GM12892 (cell line): ENCODE results near the gene IL18BP. TPM values are rescaled to one million over a fixed set of nuclear protein-coding genes. Genes with fewer than 3 reads are reported as not detected.

Experiments
- DNase-seq: peaks from one replicate; pipeline ENCODE4 v3.0.0; 2011; ENCODE audit not compliant: insufficient read length
- FAIRE-seq: peaks from 2 replicates; lab custom pipeline; 2011; peaks lifted over from hg19 to GRCh38; lab: Jason Lieb, UNC
- POLR2A ChIP-seq: IDR thresholded peaks from 2 replicates; pipeline ENCODE4 v1.6.1; 2011; ENCODE audit warnings: low read depth, low read length, control low read depth
- POLR2AphosphoS5 ChIP-seq: IDR thresholded peaks from 2 replicates; pipeline ENCODE4 v1.6.1; 2011; ENCODE audit warnings: low read depth, low read length, control low read depth
- TAF1 ChIP-seq: IDR thresholded peaks from 2 replicates; pipeline ENCODE4 v1.6.1; 2011; ENCODE audit warnings: low read depth, mild to moderate bottlenecking, control low read depth, low read length, borderline replicate concordance
- polyA plus RNA-seq: library from polyadenylated mRNA; unstranded; fragments of >200 nt; gene quantifications from one replicate; pipeline ENCODE4 v1.2.1, GENCODE V29; 2012; ENCODE audit warnings: missing spikeins, inconsistent platforms; ENCODE audit not compliant: missing spikeins

The IL18BP gene
- polyA plus RNA-seq, result 5.1 TPM

DNA sequence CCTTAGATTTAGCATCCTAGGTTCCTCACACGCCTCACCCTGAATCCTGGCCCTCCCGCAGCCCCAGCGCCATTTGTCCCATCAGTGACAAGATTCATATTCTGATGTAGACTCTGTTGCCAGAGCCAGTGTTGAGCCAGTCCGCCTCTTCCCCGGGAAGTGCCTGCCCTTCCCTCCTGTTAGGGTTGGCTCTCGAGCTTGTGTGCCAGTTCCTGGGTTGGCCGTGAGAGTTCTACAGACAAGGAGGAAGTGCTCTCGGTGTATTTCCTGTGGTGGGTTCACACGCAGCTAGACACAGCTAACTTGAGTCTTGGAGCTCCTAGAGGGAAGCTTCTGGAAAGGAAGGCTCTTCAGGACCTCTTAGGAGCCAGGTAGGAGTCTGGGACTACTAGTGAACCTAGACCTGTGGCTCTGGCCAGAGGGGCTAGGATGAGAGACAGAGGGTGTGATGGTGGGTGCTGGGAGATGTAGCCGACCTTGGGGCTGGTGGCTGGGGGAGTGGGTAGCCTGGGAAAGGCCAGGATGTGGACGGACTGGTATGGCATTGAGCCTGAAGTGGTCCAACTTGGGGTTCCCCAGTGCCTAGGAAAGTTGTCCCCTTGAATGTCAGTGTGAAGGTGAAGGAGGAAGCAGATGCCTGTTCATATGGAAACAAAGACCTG lies at the start of gene IL18BP:
IL18BP (plus strand) TSS at position 261 of the 662 bp plus-strand sequence. CDS start 1,076 bp downstream, outside the sequence.
- TF ChIP-seq POLR2AphosphoS5, result no peak
- TF ChIP-seq TAF1, result 0 out of 2 replicates have a peak, but pooled peaks have one; percentile 12
- TF ChIP-seq POLR2A, result 0 out of 2 replicates have a peak, but pooled peaks have one; percentile 48
- no peak for DNase-seq
- FAIRE-seq, result peak; percentile 61

- DNase-seq (no peak), FAIRE-seq (no peak)
- TF ChIP-seq TAF1, result no peak
- TF ChIP-seq POLR2AphosphoS5, result no peak
- no peak for TF ChIP-seq POLR2A
These were observed 49.7 kb upstream of the IL18BP start for GRCh38 chr11:71949034-71949433.

- TF ChIP-seq TAF1 (no peak), POLR2AphosphoS5 (no peak), POLR2A (no peak)
- DNase-seq, result no peak
- FAIRE-seq, result no peak
These were observed 46.9 kb upstream of the IL18BP start for GRCh38 chr11:71951741-71952310.

DNA sequence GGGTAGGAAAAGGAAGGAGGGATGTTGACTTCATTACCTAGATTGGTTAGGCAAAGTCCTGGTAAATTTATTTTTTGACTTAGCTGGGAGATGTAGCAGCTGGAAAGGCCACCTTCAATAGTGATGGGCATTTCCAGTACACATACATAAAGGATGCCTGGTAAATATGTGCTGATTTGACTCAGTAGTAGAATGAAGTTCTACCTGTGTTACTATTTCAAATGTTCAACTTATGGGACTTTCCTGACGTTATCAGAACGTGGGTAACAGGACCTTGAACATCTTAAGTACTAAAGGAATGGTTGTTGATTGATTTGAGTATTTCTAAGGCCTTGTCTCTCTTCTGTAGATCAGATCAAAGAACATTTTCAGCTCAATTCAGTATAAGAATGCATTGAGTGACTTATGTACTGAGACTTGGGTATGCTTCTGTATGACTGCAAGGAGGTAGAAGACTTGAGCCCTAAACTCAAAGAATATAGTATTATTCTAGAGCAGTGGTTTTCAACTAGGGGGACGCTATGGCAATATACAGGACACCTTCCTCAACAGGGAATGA lies 42.7 kb upstream of the IL18BP start:
- no peak for TF ChIP-seq POLR2AphosphoS5
- no peak for TF ChIP-seq TAF1
- no peak for TF ChIP-seq POLR2A
- no peak for FAIRE-seq

DNA sequence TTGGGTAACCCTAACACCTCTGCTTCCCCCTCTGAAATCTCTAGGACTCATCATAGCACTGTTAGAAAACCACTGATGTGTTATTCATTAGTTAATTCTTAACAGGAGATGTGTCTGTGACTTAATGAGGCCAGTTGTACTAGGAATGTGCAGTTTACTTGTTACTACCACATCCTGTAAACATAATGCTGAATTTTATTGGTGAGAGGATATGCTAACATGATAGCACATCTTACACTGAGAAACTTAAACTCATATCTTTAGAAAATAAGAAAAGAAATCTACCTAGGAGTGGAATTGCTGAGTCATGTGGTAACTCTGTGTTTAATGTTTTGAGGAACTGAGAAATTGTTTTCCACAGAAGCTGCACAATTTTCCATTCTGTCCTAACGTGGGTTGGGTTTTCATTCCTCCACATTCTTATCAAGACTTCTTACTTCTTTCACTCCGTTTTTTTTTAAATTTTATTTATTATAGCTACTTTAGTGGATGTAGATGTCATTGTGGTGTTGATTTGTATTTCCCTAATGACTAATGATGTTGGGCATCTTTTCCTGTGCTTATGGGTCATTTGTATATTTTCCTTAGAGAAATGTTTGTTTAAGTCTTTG lies 36.2 kb upstream of the IL18BP start:
- DNase-seq (no peak), FAIRE-seq (peak; percentile 76)
- TF ChIP-seq POLR2AphosphoS5, result no peak
- TF ChIP-seq POLR2A, result no peak
- TF ChIP-seq TAF1, result no peak

More for the DNA sequence above, 42.7 kb upstream of the IL18BP start:
- DNase-seq, result no peak

DNA sequence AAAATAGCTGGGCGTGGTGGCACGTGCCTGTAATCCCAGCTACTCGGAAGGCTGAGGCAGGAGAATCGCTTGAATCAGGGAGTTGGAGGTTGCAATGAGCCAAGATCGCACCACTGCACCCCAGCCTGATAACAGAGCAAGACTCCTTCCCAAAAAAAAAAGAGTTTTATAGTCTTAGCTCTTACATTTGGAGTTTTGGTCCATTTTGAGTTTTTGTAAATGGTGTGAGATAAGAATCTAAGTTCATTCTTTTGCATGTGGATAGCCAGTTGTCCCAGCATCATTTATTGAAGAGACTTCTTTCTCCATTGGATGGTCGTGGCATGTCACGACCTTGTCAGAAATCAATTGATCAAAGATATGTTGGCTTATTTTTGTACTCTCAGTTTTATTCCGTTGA lies 35.2 kb upstream of the IL18BP start:
- no peak for TF ChIP-seq POLR2A
- no peak for TF ChIP-seq POLR2AphosphoS5
- TF ChIP-seq TAF1, result no peak
- DNase-seq (no peak), FAIRE-seq (no peak)

GRCh38 chr11:71964641-71965040 lies 34.1 kb upstream of the IL18BP start:
- FAIRE-seq, result no peak
- no peak for DNase-seq

DNA sequence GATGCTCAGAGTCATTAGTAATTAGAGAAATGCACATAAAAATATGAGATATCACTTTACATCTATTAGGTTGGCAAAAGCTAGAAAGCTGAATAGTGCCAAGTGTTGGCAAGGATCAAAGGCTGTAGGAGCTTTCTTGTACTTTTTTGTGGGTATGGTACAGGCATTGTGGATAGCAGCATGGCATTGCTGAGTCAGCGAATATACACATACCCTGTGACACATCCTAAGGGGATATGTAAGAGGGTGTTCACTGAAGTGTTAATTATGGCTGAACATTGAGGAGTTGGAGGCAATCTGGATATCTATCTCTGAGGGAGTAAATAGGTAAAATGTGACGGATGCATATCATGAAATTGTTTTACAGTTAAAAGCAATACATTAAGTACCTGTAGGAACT lies 27.0 kb upstream of the IL18BP start:
- FAIRE-seq, result peak; percentile 63

More at GRCh38 chr11:71964641-71965040, 34.1 kb upstream of the IL18BP start:
- TF ChIP-seq POLR2AphosphoS5, result no peak
- TF ChIP-seq POLR2A, result no peak
- TF ChIP-seq TAF1, result no peak

DNA sequence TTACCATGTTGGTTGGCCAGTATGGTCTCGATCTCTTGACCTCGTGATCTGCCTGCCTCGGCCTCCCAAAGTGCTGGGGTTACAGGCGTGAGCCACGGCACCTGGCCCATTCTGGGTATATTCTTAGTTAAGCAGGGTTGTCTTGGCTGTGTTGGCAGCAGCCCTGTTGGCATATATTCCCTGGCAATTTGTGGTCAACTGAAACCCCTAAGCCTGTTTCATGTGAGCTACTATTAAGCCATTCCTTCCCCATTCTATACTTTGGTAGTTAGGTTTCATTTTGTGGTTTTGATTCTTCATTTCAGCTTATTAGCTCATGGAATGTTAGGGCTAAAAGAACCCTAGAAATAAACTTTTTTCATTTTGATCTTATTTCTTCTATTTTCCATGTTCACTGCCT lies 22.2 kb upstream of the IL18BP start:
- FAIRE-seq (no peak), DNase-seq (no peak)
- TF ChIP-seq POLR2A (no peak), TAF1 (no peak), POLR2AphosphoS5 (no peak)

More for the DNA sequence above, 27.0 kb upstream of the IL18BP start:
- no peak for DNase-seq
- no peak for TF ChIP-seq POLR2A

GRCh38 chr11:71977090-71977489 lies 21.6 kb upstream of the IL18BP start:
- peak; percentile 21 for FAIRE-seq

GRCh38 chr11:71977743-71978418 lies 20.8 kb upstream of the IL18BP start:
- peak; percentile 90 for FAIRE-seq
- no peak for DNase-seq
- TF ChIP-seq POLR2AphosphoS5, result no peak
- TF ChIP-seq POLR2A, result no peak
- TF ChIP-seq TAF1, result no peak

More at GRCh38 chr11:71977090-71977489, 21.6 kb upstream of the IL18BP start:
- no peak for DNase-seq
- TF ChIP-seq POLR2AphosphoS5 (no peak), TAF1 (no peak), POLR2A (no peak)
